Mammary microvascular endothelial cell (primary cell): ENCODE measurements around the gene LEMD2. TPM values are rescaled to one million over a fixed set of nuclear protein-coding genes. Genes with fewer than 3 reads are reported as not detected.

Experiments
- total RNA-seq: library from RNA; depleted of rRNA; stranded (reverse); fragments of >200 nt; gene quantifications from 2 replicates; pipeline ENCODE4 v1.2.3, GENCODE V29; 2015

Gene LEMD2
- total RNA-seq: 35.8 and 38.4 TPM in 2 replicates

GRCh38 chr6:33788694-33789549 is at the start of gene LEMD2:
Gene LEMD2 (minus strand): TSS chr6:33789130. CDS start chr6:33789116, 14 bp downstream.

DNA sequence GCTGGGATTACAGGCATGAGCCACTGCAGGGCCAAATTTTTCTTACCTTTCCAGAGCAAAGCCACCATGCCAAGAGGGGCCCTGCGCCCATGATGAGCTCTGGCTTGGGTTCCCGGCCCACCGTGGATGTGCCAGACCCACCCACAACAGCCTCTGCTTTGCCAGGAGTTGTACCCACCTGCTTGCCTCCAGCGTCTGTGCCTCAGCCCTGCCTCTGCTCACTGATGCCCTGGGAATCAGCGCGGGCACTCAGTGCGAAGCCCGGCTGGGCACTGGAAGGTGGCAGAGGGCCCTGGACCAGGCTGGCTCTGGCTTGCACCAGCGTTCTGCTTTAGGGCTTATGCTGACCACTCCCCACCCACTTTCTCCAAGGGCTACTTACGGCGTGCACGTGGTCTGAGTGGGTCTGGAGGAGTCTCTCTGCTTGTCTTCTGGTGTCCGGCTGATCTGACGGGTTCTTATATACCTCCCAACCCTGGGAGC is 14.7 kb upstream of the LEMD2 start, which contains the start of gene MLN:
Gene MLN (minus strand): TSS at position 433 of the 483 bp plus-strand sequence. CDS start 2,840 bp downstream, outside the sequence.

GRCh38 chr6:33746651-33747100 is 42.3 kb downstream of the LEMD2 start, which contains the start of gene IP6K3:
Gene IP6K3 (minus strand): TSS chr6:33746905. CDS start chr6:33735476, 11,429 bp downstream.

Other genes with a start within 250 kb of the LEMD2 start
- 30.8 and 31.8 TPM in 2 replicates for gene BAK1, start 208.9 kb downstream of the LEMD2 start, total RNA-seq
- gene ITPR3, start 167.8 kb downstream of the LEMD2 start, total RNA-seq: 82.5 and 94.1 TPM in 2 replicates
- 30.0 and 41.0 TPM in 2 replicates for gene UQCC2, start 77.4 kb downstream of the LEMD2 start, total RNA-seq
- not detected in 2 replicates for gene IP6K3, start 42.2 kb downstream of the LEMD2 start, total RNA-seq
- gene MLN, start 14.9 kb upstream of the LEMD2 start, total RNA-seq: not detected in 2 replicates